Keratinocyte (primary cell): ENCODE results near the gene PRIMA1.

Experiments used
- EZH2 ChIP-seq: IDR thresholded peaks from one replicate; pipeline ENCODE4 v1.6.1; 2012; ENCODE audit warnings: inconsistent platforms, mild to moderate bottlenecking, low read length, moderate library complexity
- TF ChIP-seq, protein P1 (sequence below), 3 experiments: IDR thresholded peaks in 1 of 3; conservative IDR thresholded peaks in 1 of 3; optimal IDR thresholded peaks in 1 of 3; 2 replicates in 2 of 3; 3 replicates in 1 of 3; pipeline versions ENCODE3 to v1.5.1; 2011; ENCODE audit warnings: low read length in 3 of 3, mild to moderate bottlenecking in 3 of 3, moderate library complexity in 2 of 3, control low read depth in 1 of 3, inconsistent platforms in 1 of 3; ENCODE audit not compliant: insufficient read depth in 2 of 3; ENCODE audit errors: extremely low read depth in 1 of 3

DNA sequence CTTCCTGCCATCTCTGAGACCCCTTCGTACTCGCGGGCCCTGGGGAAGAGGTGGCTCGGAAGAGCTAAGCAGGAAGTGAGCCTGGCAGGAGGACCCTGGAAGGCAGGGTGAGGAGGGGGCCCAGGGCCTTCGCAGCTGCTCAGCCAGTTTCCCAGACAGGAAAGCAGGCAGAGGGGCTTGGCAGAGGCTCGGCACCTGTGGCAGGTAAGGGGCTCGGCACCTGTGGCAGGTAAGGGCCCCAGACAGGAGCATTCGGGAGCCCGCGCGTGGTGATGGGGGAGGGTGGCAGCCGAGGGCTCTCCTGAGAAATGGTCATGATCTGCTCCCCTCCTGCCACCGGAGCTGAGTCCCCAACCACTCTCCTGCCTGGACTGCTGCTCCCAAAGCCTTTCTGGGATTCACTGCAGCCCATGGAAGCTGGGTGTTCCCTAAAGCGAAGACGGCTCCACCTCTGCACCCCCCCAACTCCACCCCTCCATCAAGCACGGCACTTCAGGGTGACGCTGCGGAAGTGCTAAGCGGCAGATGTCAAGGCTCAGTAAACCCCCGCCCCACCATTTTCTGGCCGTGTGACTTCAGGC lies 63.2 kb downstream of the PRIMA1 start:
- TF ChIP-seq, protein P1, sequence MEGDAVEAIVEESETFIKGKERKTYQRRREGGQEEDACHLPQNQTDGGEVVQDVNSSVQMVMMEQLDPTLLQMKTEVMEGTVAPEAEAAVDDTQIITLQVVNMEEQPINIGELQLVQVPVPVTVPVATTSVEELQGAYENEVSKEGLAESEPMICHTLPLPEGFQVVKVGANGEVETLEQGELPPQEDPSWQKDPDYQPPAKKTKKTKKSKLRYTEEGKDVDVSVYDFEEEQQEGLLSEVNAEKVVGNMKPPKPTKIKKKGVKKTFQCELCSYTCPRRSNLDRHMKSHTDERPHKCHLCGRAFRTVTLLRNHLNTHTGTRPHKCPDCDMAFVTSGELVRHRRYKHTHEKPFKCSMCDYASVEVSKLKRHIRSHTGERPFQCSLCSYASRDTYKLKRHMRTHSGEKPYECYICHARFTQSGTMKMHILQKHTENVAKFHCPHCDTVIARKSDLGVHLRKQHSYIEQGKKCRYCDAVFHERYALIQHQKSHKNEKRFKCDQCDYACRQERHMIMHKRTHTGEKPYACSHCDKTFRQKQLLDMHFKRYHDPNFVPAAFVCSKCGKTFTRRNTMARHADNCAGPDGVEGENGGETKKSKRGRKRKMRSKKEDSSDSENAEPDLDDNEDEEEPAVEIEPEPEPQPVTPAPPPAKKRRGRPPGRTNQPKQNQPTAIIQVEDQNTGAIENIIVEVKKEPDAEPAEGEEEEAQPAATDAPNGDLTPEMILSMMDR (optimal IDR thresholded peaks at IDR 0.05 in 1 of 3, IDR thresholded peaks at IDR 0.05 in 1 of 3, conservative IDR thresholded peaks at IDR 0.05 in 1 of 3; ENCODE audit: extremely low read depth in 1 of 3, insufficient read depth in 2 of 3, low read length in 3 of 3) = no peak
- TF ChIP-seq EZH2 = no peak
